A549 (cell line): ENCODE measurements around the gene THOC5. TPM values are rescaled to one million over a fixed set of nuclear protein-coding genes. Genes with fewer than 3 reads are reported as not detected.

Source experiments
- ATAC-seq, 2 experiments: fragments of 200-7000 bp in 1 of 2; fragments of >200 bp in 1 of 2; cut with Nextera tagmentation in 1 of 2; cut with Tn5 transposase in 1 of 2; 3 replicates each; pipeline versions ENCODE4 v1.8.0 to v1.9.1; 2018 to 2020; ENCODE audit warnings: mild to moderate bottlenecking in 1 of 2, moderate library complexity in 1 of 2
- CTCF ChIA-PET: fragments of 300-600 bp; sonication (Branson Sonifier 250); formaldehyde crosslinking; extraction: SDS; loops from one replicate; lab custom pipeline; 2021; ENCODE audit warnings: antibody characterized with exemption, inconsistent platforms; lab: Yijun Ruan, JAX
- POLR2A ChIA-PET: fragments of 350-600 bp; formaldehyde crosslinking; extraction: SDS; loops from one replicate; lab custom pipeline; 2021; ENCODE audit warnings: antibody characterized with exemption, inconsistent platforms; lab: Yijun Ruan, JAX
- DNase-seq, 2 experiments: peaks; one replicate each; pipeline versions ENCODE4 v3.0.0 to v3.0.0-alpha.2; 2011 to 2016; ENCODE audit warnings: low read depth in 1 of 2, low spot score in 1 of 2
- FAIRE-seq: peaks from 2 replicates; lab custom pipeline; 2011; peaks lifted over from hg19 to GRCh38; lab: Jason Lieb, UNC
- H3K27ac ChIP-seq, 2 experiments: fragments of >200 bp; sonication (Bioruptor Twin); formaldehyde crosslinking; 3 replicates each; pipeline ENCODE4 v1.5.1; 2016 to 2017
- H3K4me1 ChIP-seq: fragments of >200 bp; sonication (Bioruptor Twin); formaldehyde crosslinking; 3 replicates; pipeline ENCODE4 v1.6.1; 2016
- H3K4me2 ChIP-seq: fragments of >200 bp; sonication (Bioruptor Twin); formaldehyde crosslinking; 3 replicates; pipeline ENCODE4 v1.6.1; 2016
- H3K4me3 ChIP-seq: fragments of >200 bp; sonication (Bioruptor Twin); formaldehyde crosslinking; 3 replicates; pipeline ENCODE4 v1.5.1; 2016
- H3K9me3 ChIP-seq: fragments of >200 bp; sonication (Bioruptor Twin); formaldehyde crosslinking; 3 replicates; pipeline ENCODE4 v1.6.1; 2016
- CBX2 ChIP-seq: fragments of 200-600 bp; sonication (generic); IDR thresholded peaks from 2 replicates; pipeline ENCODE4 v1.6.1; 2016; ENCODE audit warnings: low read depth, mild to moderate bottlenecking, borderline replicate concordance
- CHD4 ChIP-seq: fragments of 200-600 bp; sonication (generic); IDR thresholded peaks from 2 replicates; pipeline ENCODE4 v1.6.1; 2016; ENCODE audit warnings: antibody characterized with exemption, mild to moderate bottlenecking, borderline replicate concordance
- CTCF ChIP-seq: fragments of >200 bp; sonication (Bioruptor Twin); formaldehyde crosslinking; IDR thresholded peaks from 3 replicates; pipeline ENCODE4 v1.5.1; 2016
- EHF ChIP-seq: fragments of 250-450 bp; sonication (Bioruptor Pico); IDR thresholded peaks from 2 replicates; pipeline ENCODE4 v1.5.0; 2020; ENCODE audit warnings: mild to moderate bottlenecking
- ELK1 ChIP-seq: fragments of 150-350 bp; IDR thresholded peaks from 2 replicates; pipeline ENCODE4 v1.6.1; 2014; ENCODE audit warnings: low read depth, mild to moderate bottlenecking, low read length
- FOSB ChIP-seq: fragments of 250-450 bp; sonication (Bioruptor Pico); IDR thresholded peaks from 2 replicates; pipeline ENCODE4 v1.5.0; 2020; ENCODE audit warnings: mild to moderate bottlenecking, moderate library complexity
- GATA3 ChIP-seq: IDR thresholded peaks from 2 replicates; pipeline ENCODE4 v1.6.1; 2012; ENCODE audit warnings: borderline replicate concordance
- HDAC2 ChIP-seq: fragments of 200-600 bp; sonication (generic); IDR thresholded peaks from 2 replicates; pipeline ENCODE4 v1.6.1; 2016
- HES2 ChIP-seq: fragments of >200 bp; sonication (Bioruptor Twin); formaldehyde crosslinking; IDR thresholded peaks from 2 replicates; pipeline ENCODE4 v1.6.1; 2016
- MAFK ChIP-seq: fragments of 450-650 bp; IDR thresholded peaks from 2 replicates; pipeline ENCODE4 v1.6.1; 2014; ENCODE audit not compliant: partially characterized antibody
- NR3C1 ChIP-seq: fragments of >200 bp; sonication (Bioruptor Twin); formaldehyde crosslinking; IDR thresholded peaks from 3 replicates; pipeline ENCODE4 v1.6.1; 2017
- PBX3 ChIP-seq: IDR thresholded peaks from 2 replicates; pipeline ENCODE4 v1.6.1; 2012
- REST ChIP-seq: fragments of 200-600 bp; sonication (generic); IDR thresholded peaks from 2 replicates; pipeline ENCODE4 v1.6.1; 2016; ENCODE audit warnings: antibody characterized with exemption, mild to moderate bottlenecking, moderate library complexity
- RNF2 ChIP-seq: fragments of 200-600 bp; sonication (generic); IDR thresholded peaks from 2 replicates; pipeline ENCODE4 v1.6.1; 2016; ENCODE audit warnings: low read depth, mild to moderate bottlenecking, antibody characterized with exemption, moderate library complexity, borderline replicate concordance
- ZFP36 ChIP-seq: fragments of 450-650 bp; IDR thresholded peaks from 2 replicates; pipeline ENCODE4 v1.6.1; 2014; ENCODE audit warnings: borderline replicate concordance; ENCODE audit not compliant: partially characterized antibody
- ZNF302 ChIP-seq: fragments of 250-450 bp; sonication (Bioruptor Pico); IDR thresholded peaks from 2 replicates; pipeline ENCODE4 v1.9.0; 2021; ENCODE audit warnings: inconsistent platforms, mild to moderate bottlenecking, moderate library complexity
- ZSCAN20 ChIP-seq: fragments of 250-450 bp; sonication (Bioruptor Pico); IDR thresholded peaks from 2 replicates; pipeline ENCODE4 v1.8.0; 2022; ENCODE audit warnings: mild to moderate bottlenecking, moderate library complexity
- WGBS: methylation state at CpG from one replicate; pipeline ENCODE4 v1.1.6; 2017; ENCODE audit errors: missing lambda C conversion rate; 5-methylcytosine and 5-hydroxymethylcytosine counted together
- polyA plus RNA-seq, 4 experiments: library from polyadenylated mRNA; depleted of rRNA in 3 of 4; stranded (reverse); fragments of >200 nt; fragmentation: RNase III in 1 of 4; extraction: RNeasy Plus Mini Kit Qiagen cat#74134 plus additional on column Dnase treatment in 1 of 4; gene quantifications; 2 replicates in 3 of 4; 3 replicates in 1 of 4; pipeline ENCODE4 v1.2.3, GENCODE V29; 2011 to 2017
- TF ChIP-seq, protein P1 (sequence below): IDR thresholded peaks from 2 replicates; pipeline ENCODE4 v1.6.1; 2012
- TF ChIP-seq, protein P2 (sequence below): fragments of >200 bp; sonication (Bioruptor Twin); formaldehyde crosslinking; IDR thresholded peaks from 3 replicates; pipeline ENCODE4 v1.6.1; 2016
- TF ChIP-seq, protein P3 (sequence below): fragments of 250-450 bp; sonication (Bioruptor Pico); IDR thresholded peaks from 2 replicates; pipeline ENCODE4 v1.5.0; 2020; ENCODE audit warnings: low read depth, mild to moderate bottlenecking, moderate library complexity

THOC5 gene
- polyA plus RNA-seq, 2 of the 4 experiments (the other 2 are of a cell fraction), result 24.1 to 43.3 TPM

- FAIRE-seq (no peak), ATAC-seq (no peak), DNase-seq (no peak)
- 89% methylated on average over 7 of the region's 7 CpGs for WGBS
- Histone ChIP-seq H3K4me3 (no peak overlapping the region), H3K4me1 (peaks cover 8% of the 10 kb centered on the region), H3K4me2 (no peak overlapping the region), H3K9me3 (no peaks in the 10 kb centered on the region), H3K27ac (no peak overlapping the region)
- ChIA-PET CTCF (interaction anchor here (1.7 kb wide), 1 partner anchor 16 kb away, joined by 5 read pairs; the partner anchor contains the start of gene THOC5), POLR2A (no interaction called here)
- TF ChIP-seq, protein P1, sequence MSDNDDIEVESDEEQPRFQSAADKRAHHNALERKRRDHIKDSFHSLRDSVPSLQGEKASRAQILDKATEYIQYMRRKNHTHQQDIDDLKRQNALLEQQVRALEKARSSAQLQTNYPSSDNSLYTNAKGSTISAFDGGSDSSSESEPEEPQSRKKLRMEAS, result no peak
- TF ChIP-seq CHD4, result no peak
- no peak for TF ChIP-seq PBX3
- no peak for TF ChIP-seq ZNF302 (CRISPR knock-in tag)
- TF ChIP-seq HES2, result no peak
- no peak for TF ChIP-seq CTCF
- no peak for TF ChIP-seq MAFK
- TF ChIP-seq, protein P2, sequence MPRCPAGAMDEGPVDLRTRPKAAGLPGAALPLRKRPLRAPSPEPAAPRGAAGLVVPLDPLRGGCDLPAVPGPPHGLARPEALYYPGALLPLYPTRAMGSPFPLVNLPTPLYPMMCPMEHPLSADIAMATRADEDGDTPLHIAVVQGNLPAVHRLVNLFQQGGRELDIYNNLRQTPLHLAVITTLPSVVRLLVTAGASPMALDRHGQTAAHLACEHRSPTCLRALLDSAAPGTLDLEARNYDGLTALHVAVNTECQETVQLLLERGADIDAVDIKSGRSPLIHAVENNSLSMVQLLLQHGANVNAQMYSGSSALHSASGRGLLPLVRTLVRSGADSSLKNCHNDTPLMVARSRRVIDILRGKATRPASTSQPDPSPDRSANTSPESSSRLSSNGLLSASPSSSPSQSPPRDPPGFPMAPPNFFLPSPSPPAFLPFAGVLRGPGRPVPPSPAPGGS, result no peak
- no peak for TF ChIP-seq ELK1
- no peak for TF ChIP-seq GATA3
- TF ChIP-seq REST, result no peak
- no peak for TF ChIP-seq FOSB (CRISPR knock-in tag)
- no peak for TF ChIP-seq EHF (CRISPR knock-in tag)
- TF ChIP-seq NR3C1, result no peak
- no peak for TF ChIP-seq RNF2
- no peak for TF ChIP-seq ZSCAN20 (CRISPR knock-in tag)
- TF ChIP-seq, protein P3, sequence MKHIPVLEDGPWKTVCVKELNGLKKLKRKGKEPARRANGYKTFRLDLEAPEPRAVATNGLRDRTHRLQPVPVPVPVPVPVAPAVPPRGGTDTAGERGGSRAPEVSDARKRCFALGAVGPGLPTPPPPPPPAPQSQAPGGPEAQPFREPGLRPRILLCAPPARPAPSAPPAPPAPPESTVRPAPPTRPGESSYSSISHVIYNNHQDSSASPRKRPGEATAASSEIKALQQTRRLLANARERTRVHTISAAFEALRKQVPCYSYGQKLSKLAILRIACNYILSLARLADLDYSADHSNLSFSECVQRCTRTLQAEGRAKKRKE (CRISPR knock-in tag), result no peak
- TF ChIP-seq HDAC2, result no peak
- TF ChIP-seq CBX2, result no peak
- no peak for TF ChIP-seq ZFP36
These were observed 16.9 kb upstream of the THOC5 start for GRCh38 chr22:29570456-29570855.
